Mucosa of gallbladder (tissue), 1 donor: ENCODE data around the gene ITGA1. TPM values are rescaled to one million over a fixed set of nuclear protein-coding genes. Genes with fewer than 3 reads are reported as not detected.
"Not testable (repeated sequence)": the region's sequence is repeated elsewhere in the genome, so short reads cannot be mapped to it uniquely, and the experiment has no call there.

ENCODE experiments used
- DNase-seq: peaks from one replicate; pipeline ENCODE4 v3.0.0-alpha.2; 2020; ENCODE audit warnings: low spot score
- total RNA-seq: library from RNA; stranded (reverse); gene quantifications from one replicate; pipeline ENCODE4 v1.2.1, GENCODE V29; 2021
- donor health status: DM: no; HTN: no; CAD: no.

ITGA1 gene
- total RNA-seq, 1 donor from 2014 or later = 67.1 TPM

- no peak for DNase-seq
Observed at GRCh38 chr5:52864371-52864770, 76.7 kb downstream of the ITGA1 start.

DNA sequence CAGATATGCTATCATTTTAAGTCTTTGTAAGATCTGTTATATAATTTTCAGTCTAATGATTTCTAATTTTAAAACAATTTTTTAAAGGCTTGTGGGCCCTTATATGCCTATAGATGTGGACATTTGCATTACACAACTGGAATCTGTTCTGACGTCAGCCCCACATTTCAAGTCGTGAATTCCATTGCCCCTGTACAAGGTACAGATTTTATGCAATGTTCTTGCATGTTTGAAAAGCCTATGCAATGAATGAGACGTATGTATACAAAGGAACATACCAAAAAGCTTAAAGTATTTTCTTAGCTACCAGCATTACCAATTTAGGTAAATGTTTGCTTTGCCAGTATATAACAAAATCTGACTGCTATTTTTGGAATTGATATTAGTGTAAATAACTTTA is 77.2 kb downstream of the ITGA1 start:
- DNase-seq = no peak

DNA sequence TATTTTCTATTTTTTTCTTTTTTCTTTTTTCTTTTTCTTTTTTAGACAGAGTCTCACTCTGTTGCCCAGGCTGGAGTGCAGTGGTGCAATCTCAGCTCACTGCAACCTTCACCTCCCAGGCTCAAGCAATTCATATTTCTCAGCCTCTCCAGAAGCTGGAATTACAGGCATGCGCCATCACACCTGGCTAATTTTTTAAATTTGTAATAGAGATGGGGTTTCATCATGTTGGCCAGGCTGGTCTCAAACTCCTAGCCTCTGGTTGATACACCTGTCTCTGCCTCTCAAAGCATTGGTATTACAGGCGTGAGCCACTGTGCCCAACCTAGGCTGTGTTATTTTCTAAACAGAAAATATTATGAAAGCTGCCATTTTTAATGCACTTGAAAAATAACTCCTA is 78.3 kb downstream of the ITGA1 start:
- DNase-seq = not testable (repeated sequence)

DNA sequence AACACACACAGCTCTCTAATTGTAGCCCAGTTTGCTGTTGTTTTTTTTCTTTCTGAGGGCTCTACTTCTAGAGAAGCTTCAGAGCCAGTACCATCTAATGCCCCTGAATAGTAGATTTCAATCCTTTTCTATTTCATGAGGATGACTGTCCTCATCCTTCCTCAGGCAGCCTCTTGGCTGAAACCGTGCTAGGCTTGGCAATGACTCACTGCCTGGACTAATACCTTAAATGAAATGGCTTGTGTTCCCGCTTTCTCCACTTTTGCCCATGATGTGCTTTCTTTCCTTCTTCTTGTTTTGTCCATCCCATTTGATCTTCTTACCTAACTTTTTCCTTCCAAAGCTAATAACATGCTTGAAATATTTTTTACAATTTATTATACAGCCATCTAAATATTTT is 80.1 kb downstream of the ITGA1 start:
- DNase-seq = no peak

DNA sequence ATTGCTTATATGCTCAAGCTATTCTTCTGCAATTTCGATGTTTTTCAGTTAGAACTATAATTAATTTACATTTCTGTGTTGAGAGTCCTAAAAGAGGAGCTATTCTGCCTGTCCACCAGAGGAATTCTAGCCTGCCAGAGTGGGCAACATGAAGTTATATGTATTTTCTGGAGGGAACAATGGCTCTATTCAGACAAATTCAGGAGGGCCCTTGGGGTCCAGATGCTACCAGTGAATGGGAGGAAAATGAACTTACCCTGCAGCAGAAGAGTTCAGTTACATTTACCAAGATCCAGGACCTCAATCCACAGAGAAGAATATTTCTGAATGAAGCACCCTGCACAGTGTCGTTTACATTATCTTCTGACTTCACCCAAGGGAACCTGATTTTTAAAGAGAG is 80.7 kb downstream of the ITGA1 start:
- no peak for DNase-seq

DNA sequence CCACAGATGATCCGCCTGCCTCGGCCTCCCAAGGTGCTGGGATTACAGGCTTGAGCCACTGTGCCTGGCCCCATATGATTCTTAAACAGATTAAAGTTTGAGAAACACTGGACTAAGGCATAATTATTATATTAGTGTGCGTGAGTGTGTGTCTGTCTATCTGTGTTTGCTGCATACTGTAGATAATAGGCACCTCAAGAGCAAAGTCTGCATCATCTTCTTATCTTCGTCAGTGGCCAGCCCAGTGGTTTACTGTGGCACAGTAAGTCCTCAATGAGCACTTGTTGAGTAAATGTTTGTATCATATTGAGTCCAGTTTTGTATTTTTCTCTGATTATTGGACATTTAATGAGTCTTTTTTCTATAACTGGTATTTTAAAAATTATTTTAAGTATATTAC is 81.7 kb downstream of the ITGA1 start:
- no peak for DNase-seq

DNA sequence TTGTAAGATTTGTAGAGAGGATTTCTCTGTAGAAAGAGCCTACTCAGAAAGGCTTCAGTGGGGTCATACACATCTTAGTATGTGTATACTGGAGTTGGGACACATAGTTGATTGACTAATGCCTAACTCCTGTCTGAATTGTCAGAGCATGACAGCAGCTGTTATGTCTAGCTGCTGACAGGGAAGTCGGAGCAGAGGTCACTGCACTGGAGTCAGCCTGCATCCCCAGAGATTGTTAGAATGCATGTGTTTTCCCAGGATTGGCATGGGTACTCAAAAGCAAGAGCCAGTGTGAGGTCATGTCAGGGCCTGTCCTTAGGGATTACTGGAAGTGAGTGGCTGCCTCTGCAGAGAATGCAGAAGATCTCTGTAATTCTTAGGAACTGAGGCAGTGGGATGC is 82.7 kb downstream of the ITGA1 start:
- no peak for DNase-seq

DNA sequence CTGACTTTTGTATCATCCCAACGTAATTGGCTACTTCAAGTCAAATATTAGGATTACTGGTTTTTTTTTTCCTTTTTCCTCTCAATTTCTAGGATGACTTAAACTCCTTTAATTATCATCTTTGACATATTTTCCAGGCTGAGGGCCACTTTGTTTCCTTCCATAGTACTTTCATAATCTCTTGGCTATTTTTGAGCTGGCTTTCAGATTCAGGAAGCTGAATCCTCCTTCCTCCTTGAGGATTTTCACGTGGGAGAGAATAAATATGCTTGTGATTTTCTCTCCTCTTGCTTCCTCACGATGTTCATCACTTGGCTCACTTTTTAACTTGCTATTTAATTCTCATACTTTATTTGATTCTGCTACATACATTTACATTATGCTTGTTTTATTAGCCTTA is 88.1 kb downstream of the ITGA1 start:
- DNase-seq = no peak

GRCh38 chr5:52876456-52876855 is 88.7 kb downstream of the ITGA1 start:
- no peak for DNase-seq

DNA sequence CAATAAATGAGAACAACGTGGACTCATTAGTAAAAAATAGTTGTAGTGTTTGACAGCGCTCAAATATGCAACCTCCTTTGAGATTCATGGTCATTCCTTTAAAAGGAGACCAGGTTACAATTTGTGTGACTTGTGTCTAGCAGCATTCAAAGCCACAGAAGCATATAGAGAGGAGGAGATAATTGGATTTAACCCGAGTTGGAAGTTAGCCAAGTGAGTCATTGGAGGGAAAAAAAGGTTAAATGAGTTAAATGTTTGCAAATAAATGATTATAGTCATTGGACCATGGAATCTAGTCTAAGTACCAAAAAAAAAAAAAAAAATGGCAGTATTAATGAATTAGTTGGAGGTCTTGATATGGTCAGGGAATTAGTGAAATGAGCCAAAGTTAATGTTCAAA is 90.9 kb downstream of the ITGA1 start:
- no peak for DNase-seq

DNA sequence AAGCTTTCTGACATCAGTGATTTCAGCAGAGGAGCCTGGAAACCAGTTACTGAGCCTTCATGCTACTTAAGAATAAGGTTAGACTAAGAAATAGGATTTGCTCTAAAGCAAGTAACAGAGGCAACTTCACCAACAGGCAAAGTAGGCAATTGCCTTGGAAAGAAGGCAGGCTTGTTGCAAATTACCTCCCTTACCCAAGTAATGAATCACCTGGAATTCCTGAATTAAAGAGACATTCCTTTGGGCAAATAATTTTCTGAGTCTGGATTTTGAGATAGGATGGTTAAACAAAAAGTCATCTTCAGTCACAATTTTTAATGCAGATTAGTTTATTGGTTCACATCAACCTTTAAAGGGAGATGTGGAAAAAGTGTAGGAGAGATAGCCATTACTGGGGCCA is 92.8 kb downstream of the ITGA1 start:
- no peak for DNase-seq

DNA sequence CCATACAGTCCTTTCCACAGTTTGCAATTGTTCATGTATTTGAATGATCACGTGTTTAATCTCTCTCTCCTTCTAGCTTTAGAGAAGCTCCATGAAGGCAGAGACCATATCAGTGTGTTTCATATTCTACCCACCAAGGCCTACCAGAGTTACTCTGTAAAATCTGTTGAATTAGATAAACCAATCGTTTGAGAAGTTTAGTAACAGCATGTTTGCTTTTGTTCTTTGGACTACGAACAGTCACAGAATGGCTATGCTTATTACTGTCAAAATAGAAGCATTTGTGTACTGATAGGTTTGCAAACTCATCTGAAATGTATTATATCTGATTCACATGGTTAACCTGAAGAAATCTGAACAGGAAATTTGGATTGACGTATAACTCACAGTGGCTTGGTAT is 93.8 kb downstream of the ITGA1 start:
- no peak for DNase-seq

DNA sequence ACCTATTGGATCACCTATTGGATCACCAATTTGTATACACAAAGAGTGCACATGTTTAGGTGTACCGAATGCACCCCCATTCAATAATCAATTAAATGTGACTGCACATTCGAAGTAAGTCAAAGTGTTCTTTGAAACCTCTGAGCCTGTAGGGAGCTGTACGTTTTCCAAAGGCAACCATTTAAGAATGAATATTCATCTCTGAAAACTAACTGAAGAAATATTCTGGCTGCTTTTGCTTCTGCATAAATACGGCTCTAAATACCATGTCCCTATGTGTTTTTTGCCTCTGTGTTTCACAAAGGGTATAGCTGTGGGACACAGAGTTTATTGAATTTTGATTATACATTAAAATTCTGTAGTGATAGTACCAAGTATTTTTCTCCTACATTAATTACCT is 95.4 kb downstream of the ITGA1 start:
- no peak for DNase-seq

- DNase-seq = no peak
Observed at GRCh38 chr5:52884453-52884852, 96.7 kb downstream of the ITGA1 start.

- no peak for DNase-seq
Observed at GRCh38 chr5:52885614-52886013, 97.9 kb downstream of the ITGA1 start.

GRCh38 chr5:52886206-52886605 is 98.5 kb downstream of the ITGA1 start:
- no peak for DNase-seq

GRCh38 chr5:52887066-52887465 is 99.3 kb downstream of the ITGA1 start:
- no peak for DNase-seq

GRCh38 chr5:52888363-52888762 is 100.6 kb downstream of the ITGA1 start:
- DNase-seq = no peak

DNA sequence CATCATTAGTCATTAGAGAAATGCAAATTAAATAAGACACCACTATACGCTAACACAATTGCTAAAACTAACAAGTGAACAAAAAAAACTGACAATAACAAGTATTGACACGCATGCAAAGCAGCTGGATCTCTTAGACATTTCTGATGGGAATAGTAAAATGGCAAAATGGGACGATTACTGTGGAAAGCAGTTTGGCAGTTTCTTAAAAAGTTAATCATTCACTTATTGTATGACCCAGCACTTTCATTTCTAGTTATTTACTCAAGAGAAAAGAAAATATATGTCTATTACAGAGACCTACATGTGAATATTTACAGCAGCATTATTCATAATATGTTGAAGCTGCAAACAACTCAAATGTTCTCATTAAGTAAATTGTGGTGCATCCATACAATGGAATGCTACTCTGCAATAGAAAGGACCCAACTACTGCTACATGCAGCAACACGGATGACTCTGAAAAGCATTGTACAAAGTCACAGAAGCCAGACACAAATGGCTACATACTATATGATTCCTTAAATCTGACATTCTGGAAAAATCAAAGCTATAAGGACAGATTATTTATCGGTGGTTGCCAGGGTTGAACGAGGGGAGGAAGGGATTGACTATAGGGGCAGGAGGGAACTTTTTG is 104.6 kb downstream of the ITGA1 start:
- no peak for DNase-seq

DNA sequence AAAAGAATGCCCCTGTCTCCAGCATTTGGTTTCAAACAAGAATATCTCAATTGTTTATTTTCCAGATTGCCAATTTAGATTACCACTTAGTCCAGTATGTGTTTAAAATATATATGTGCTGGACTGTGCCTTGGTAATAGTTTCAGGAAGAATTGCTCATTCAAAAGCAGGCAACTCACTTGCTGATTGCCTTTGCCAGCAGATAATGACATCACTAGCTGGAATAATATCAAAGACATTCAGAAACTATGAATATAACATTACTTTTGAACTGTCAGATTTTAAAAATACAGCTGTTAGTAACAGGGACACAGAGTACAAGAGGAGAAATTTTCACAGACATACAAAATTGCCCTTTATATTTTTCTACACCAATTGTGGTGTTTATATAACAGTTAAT is 105.4 kb downstream of the ITGA1 start:
- DNase-seq = no peak

DNA sequence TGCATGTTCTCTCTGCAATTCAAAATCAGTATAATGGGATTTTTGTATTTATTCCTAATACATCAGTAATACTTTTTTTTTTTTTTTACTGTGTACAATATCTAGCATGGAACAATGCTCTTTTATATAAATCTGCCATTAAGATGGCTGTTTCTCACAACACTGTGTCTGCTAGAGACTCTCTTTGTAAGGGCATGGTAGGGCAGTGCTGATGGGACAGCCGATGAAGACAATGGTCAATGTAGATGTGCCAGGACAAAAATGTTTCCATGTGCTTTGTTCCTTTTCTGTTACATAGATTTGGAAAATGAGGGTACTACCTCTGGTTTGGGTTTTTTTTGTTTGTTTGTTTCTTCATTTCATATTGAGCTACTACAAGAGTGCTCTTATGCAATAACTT is 106.1 kb downstream of the ITGA1 start:
- no peak for DNase-seq

DNA sequence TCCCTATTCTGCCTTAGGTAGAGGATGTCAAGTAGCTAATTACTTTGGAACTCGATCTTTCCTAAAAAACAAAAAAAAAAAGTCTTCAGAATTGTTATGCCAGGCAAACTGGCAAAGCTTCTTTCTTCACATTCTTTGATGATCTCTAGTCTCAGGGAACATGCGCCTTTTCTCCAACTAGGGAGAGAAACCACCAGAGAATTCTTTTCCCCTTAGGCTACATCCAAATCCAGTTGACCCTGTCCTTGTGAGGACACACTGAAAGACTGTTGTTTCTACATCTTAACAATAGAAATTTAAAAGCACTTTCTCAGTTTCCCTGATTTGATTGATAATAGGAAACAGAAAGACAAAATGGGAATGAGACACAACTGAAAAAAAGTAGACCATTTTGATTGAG is 106.7 kb downstream of the ITGA1 start:
- DNase-seq = no peak

DNA sequence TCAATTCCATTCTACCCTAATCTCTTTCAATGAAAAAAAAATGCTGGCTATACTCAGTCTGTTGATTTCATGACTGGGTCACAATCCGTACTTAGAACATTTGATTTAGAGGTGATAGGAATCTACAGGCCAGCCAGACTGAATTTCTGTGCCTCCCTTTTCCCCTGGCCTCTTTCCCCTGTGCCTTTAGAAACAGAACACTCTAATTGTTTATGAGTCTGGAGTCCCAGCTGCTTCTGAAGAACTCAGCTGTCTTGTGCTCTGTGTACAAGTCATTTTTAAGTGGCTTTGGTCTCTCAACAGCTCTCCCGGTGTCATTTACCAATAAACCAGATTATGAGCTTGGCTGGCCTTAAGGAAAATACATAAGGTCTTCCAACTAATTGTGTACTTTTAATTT is 107.4 kb downstream of the ITGA1 start:
- no peak for DNase-seq

GRCh38 chr5:52895572-52896413 is 108.1 kb downstream of the ITGA1 start:
- no peak for DNase-seq
